SK-N-SH (cell line): ENCODE measurements around the gene NRCAM. TPM values are rescaled to one million over a fixed set of nuclear protein-coding genes. Genes with fewer than 3 reads are reported as not detected.

Experiments used
- CTCF ChIA-PET: fragments of 300-600, 350-600 bp; formaldehyde crosslinking; extraction: SDS; loops from one replicate; lab custom pipeline; 2021; lab: Yijun Ruan, JAX
- POLR2A ChIA-PET: fragments of 350-600 bp; sonication (Branson Sonifier 250); formaldehyde crosslinking; extraction: SDS; loops from one replicate; lab custom pipeline; 2020; ENCODE audit warnings: antibody characterized with exemption, inconsistent platforms; lab: Yijun Ruan, JAX
- DNase-seq: peaks from one replicate; pipeline ENCODE4 v3.0.0; 2012
- H2AFZ ChIP-seq: fragments of 200-600 bp; sonication (generic); 2 replicates; pipeline ENCODE4 v1.8.1; 2016; ENCODE audit warnings: antibody characterized with exemption, mild to moderate bottlenecking, low read depth
- H3F3A ChIP-seq: fragments of 200-600 bp; sonication (generic); replicated peaks from 2 replicates; pipeline ENCODE3; 2016; ENCODE audit warnings: antibody characterized with exemption, mild to moderate bottlenecking; ENCODE audit not compliant: insufficient read depth
- H3K27ac ChIP-seq, 2 experiments: fragments of 200-500 bp in 1 of 2; fragments of 200-600 bp in 1 of 2; sonication (Bioruptor generic) in 1 of 2; sonication (generic), shearing (Covaris generic) in 1 of 2; 2 replicates each; pipeline versions ENCODE4 v1.5.1 to v1.6.1; 2014 to 2016; ENCODE audit warnings: low read depth in 2 of 2, inconsistent platforms in 1 of 2, low read length in 1 of 2, mild to moderate bottlenecking in 1 of 2, mixed read lengths in 1 of 2
- H3K27me3 ChIP-seq: fragments of 200-600 bp; sonication (generic), shearing (Covaris generic); 2 replicates; pipeline ENCODE4 v1.6.1; 2016; ENCODE audit warnings: mixed run types; ENCODE audit not compliant: insufficient read depth
- H3K36me3 ChIP-seq, 2 experiments: fragments of 200-500 bp in 1 of 2; fragments of 200-600 bp in 1 of 2; sonication (Bioruptor generic) in 1 of 2; sonication (generic) in 1 of 2; replicated peaks in 1 of 2; 2 replicates each; pipeline versions ENCODE3 to v1.5.1; 2014 to 2016; ENCODE audit warnings: low read length in 1 of 2, mild to moderate bottlenecking in 1 of 2; ENCODE audit not compliant: insufficient read depth in 2 of 2, control insufficient read depth in 1 of 2
- H3K4me1 ChIP-seq, 2 experiments: fragments of 200-500 bp in 1 of 2; fragments of 200-600 bp in 1 of 2; sonication (Bioruptor generic) in 1 of 2; sonication (generic), shearing (Covaris generic) in 1 of 2; 2 replicates each; pipeline versions ENCODE4 v1.5.1 to v1.6.1; 2014 to 2016; ENCODE audit warnings: low read depth in 1 of 2, low read length in 1 of 2, mixed run types in 1 of 2; ENCODE audit not compliant: insufficient read depth in 2 of 2, control insufficient read depth in 1 of 2
- H3K4me2 ChIP-seq: fragments of 200-600 bp; sonication (generic), shearing (Covaris generic); 2 replicates; pipeline ENCODE4 v1.6.1; 2017; ENCODE audit warnings: mixed run types
- H3K4me3 ChIP-seq, 2 experiments: fragments of 200-500 bp in 1 of 2; fragments of 200-600 bp in 1 of 2; sonication (Bioruptor generic) in 1 of 2; sonication (generic), shearing (Covaris generic) in 1 of 2; 2 replicates each; pipeline versions ENCODE4 v1.5.1 to v1.8.1; 2014 to 2016; ENCODE audit warnings: low read depth in 2 of 2, inconsistent platforms in 1 of 2, low read length in 1 of 2, mild to moderate bottlenecking in 1 of 2, mixed read lengths in 1 of 2, moderate library complexity in 1 of 2
- H3K79me2 ChIP-seq: fragments of 200-600 bp; sonication (generic); 2 replicates; pipeline ENCODE4 v1.8.1; 2017; ENCODE audit warnings: mild to moderate bottlenecking; ENCODE audit not compliant: insufficient read depth
- H3K9ac ChIP-seq: fragments of 200-600 bp; sonication (generic); 2 replicates; pipeline ENCODE4 v1.6.1; 2017; ENCODE audit warnings: mixed run types
- H3K9me2 ChIP-seq: fragments of 200-600 bp; sonication (generic); 2 replicates; pipeline ENCODE4 v1.6.1; 2017; ENCODE audit warnings: mixed run types
- H3K9me3 ChIP-seq: fragments of 200-600 bp; sonication (generic); 2 replicates; pipeline ENCODE4 v1.6.1; 2017; ENCODE audit warnings: mixed run types, mild to moderate bottlenecking, moderate library complexity
- H4K20me1 ChIP-seq: fragments of 200-600 bp; sonication (generic); 2 replicates; pipeline ENCODE4 v1.6.1; 2017; ENCODE audit warnings: mild to moderate bottlenecking, mixed run types; ENCODE audit not compliant: insufficient read depth
- CHD2 ChIP-seq: fragments of 150-350 bp; IDR thresholded peaks from 2 replicates; pipeline ENCODE4 v1.6.1; 2018; ENCODE audit warnings: low read length; ENCODE audit not compliant: partially characterized antibody
- CTCF ChIP-seq: fragments of 200-600 bp; sonication (generic); IDR thresholded peaks from 2 replicates; pipeline ENCODE4 v1.6.1; 2017; ENCODE audit warnings: antibody characterized with exemption, mild to moderate bottlenecking, moderate library complexity
- EP300 ChIP-seq, 2 experiments: IDR thresholded peaks; 2 replicates each; pipeline versions ENCODE4 v1.4.0 to v1.6.1; 2012; ENCODE audit warnings: borderline replicate concordance in 1 of 2, low read depth in 1 of 2, low read length in 1 of 2
- FOSL2 ChIP-seq: IDR thresholded peaks from 2 replicates; pipeline ENCODE4 v1.4.0; 2012; ENCODE audit warnings: low read depth, mild to moderate bottlenecking, moderate library complexity, borderline replicate concordance
- GATA2 ChIP-seq: sonication (generic); formaldehyde crosslinking; IDR thresholded peaks from 2 replicates; pipeline ENCODE4 v1.5.0; 2020; ENCODE audit warnings: mild to moderate bottlenecking, missing genetic modification reagents
- IRF3 ChIP-seq: fragments of 150-350 bp; IDR thresholded peaks from 2 replicates; pipeline ENCODE4 v1.6.1; 2016; ENCODE audit warnings: mild to moderate bottlenecking, low read depth, low read length
- MXI1 ChIP-seq: IDR thresholded peaks from 2 replicates; pipeline ENCODE4 v1.6.1; 2012; ENCODE audit warnings: mild to moderate bottlenecking, low read depth, low read length, improper control_type of control experiment
- NFIC ChIP-seq: IDR thresholded peaks from 2 replicates; pipeline ENCODE4 v1.4.0; 2012; ENCODE audit warnings: borderline replicate concordance
- NRF1 ChIP-seq: IDR thresholded peaks from 2 replicates; pipeline ENCODE4 v1.6.1; 2012; ENCODE audit warnings: low read depth, mild to moderate bottlenecking, low read length
- PBX3 ChIP-seq: IDR thresholded peaks from 2 replicates; pipeline ENCODE4; 2012
- RAD21 ChIP-seq: IDR thresholded peaks from 2 replicates; pipeline ENCODE4 v1.6.1; 2012; ENCODE audit warnings: mild to moderate bottlenecking, low read length
- SIN3A ChIP-seq: IDR thresholded peaks from 2 replicates; pipeline ENCODE4 v1.6.1; 2012; ENCODE audit warnings: low read depth, mild to moderate bottlenecking, low read length, moderate library complexity, borderline replicate concordance
- TAF1 ChIP-seq: IDR thresholded peaks from 2 replicates; pipeline ENCODE4 v1.6.1; 2012; ENCODE audit warnings: low read depth, mild to moderate bottlenecking, low read length, moderate library complexity, borderline replicate concordance
- TEAD4 ChIP-seq: IDR thresholded peaks from 2 replicates; pipeline ENCODE4 v1.4.0; 2012; ENCODE audit warnings: mild to moderate bottlenecking, borderline replicate concordance; ENCODE audit not compliant: insufficient read depth
- USF2 ChIP-seq: fragments of 150-350 bp; IDR thresholded peaks from 2 replicates; pipeline ENCODE4 v1.6.1; 2017; ENCODE audit warnings: antibody characterized with exemption, low read length, low read depth, borderline replicate concordance
- YY1 ChIP-seq: IDR thresholded peaks from 2 replicates; pipeline ENCODE4 v1.4.0; 2012; ENCODE audit warnings: low read depth, mild to moderate bottlenecking
- WGBS: methylation state at CpG from one replicate; pipeline ENCODE4 v1.1.6; 2017; ENCODE audit warnings: low lambda C conversion rate; 5-methylcytosine and 5-hydroxymethylcytosine counted together
- polyA plus RNA-seq, 3 experiments: library from polyadenylated mRNA; depleted of rRNA; stranded (reverse); fragments of >200 nt; gene quantifications; 2 replicates each; pipeline ENCODE4 v1.2.3, GENCODE V29; 2012
- TF ChIP-seq, protein P1 (sequence below): IDR thresholded peaks from 2 replicates; pipeline ENCODE4 v1.6.1; 2012; ENCODE audit warnings: mild to moderate bottlenecking, low read depth, low read length, moderate library complexity
- TF ChIP-seq, protein P2 (sequence below): IDR thresholded peaks from 2 replicates; pipeline ENCODE4 v1.4.0; 2012; ENCODE audit warnings: low read depth
- TF ChIP-seq, protein P3 (sequence below): IDR thresholded peaks from 2 replicates; pipeline ENCODE4 v1.4.0; 2012; ENCODE audit warnings: low read depth, borderline replicate concordance

Gene NRCAM
- polyA plus RNA-seq, 1 of the 3 experiments (the other 2 are of a cell fraction), result 1.1 TPM

- no peaks in the 10 kb centered on the region; the same call in 1 of the 2 replicates for H3K27me3 ChIP-seq
- no peak overlapping the region for H3K27ac ChIP-seq
- no peak for DNase-seq
- 48% methylated on average over 9 of the region's 9 CpGs for WGBS
- H3K9me2 ChIP-seq, result peaks cover 7% of the 10 kb centered on the region
- no peak overlapping the region for H3K9ac ChIP-seq
- H3K4me3 ChIP-seq, result no peak overlapping the region
- H2AFZ ChIP-seq, result no peak overlapping the region
- CTCF ChIA-PET, result interaction anchor here (0.8 to 0.9 kb wide), 2 partner anchors 56 to 108 kb away, joined by 3 read pairs; no protein-coding TSS in a partner anchor
- no peak overlapping the region for H3K4me2 ChIP-seq
- no peaks in the 10 kb centered on the region for H3K79me2 ChIP-seq
- POLR2A ChIA-PET, result no interaction called here
- H3K9me3 ChIP-seq, result no peaks in the 10 kb centered on the region
- H3K4me1 ChIP-seq, result no peaks in the 10 kb centered on the region
- no peaks in the 10 kb centered on the region for H3K36me3 ChIP-seq
- no peaks in the 10 kb centered on the region for H4K20me1 ChIP-seq
- no peaks in the 10 kb centered on the region for H3F3A ChIP-seq
- TF ChIP-seq CTCF (no peak), TAF1 (no peak), USF2 (no peak), NRF1 (no peak), SIN3A (no peak), MXI1 (no peak), RAD21 (no peak), EP300 (IDR thresholded peaks at IDR 0.05; ENCODE audit: borderline replicate concordance in 1 of 2, low read depth in 1 of 2, low read length in 1 of 2) (no peak), FOSL2 (no peak), IRF3 (no peak), PBX3 (no peak), YY1 (no peak), GATA2 (CRISPR knock-in tag) (no peak), CHD2 (no peak), NFIC (no peak), TEAD4 (no peak)
- TF ChIP-seq, protein P1, sequence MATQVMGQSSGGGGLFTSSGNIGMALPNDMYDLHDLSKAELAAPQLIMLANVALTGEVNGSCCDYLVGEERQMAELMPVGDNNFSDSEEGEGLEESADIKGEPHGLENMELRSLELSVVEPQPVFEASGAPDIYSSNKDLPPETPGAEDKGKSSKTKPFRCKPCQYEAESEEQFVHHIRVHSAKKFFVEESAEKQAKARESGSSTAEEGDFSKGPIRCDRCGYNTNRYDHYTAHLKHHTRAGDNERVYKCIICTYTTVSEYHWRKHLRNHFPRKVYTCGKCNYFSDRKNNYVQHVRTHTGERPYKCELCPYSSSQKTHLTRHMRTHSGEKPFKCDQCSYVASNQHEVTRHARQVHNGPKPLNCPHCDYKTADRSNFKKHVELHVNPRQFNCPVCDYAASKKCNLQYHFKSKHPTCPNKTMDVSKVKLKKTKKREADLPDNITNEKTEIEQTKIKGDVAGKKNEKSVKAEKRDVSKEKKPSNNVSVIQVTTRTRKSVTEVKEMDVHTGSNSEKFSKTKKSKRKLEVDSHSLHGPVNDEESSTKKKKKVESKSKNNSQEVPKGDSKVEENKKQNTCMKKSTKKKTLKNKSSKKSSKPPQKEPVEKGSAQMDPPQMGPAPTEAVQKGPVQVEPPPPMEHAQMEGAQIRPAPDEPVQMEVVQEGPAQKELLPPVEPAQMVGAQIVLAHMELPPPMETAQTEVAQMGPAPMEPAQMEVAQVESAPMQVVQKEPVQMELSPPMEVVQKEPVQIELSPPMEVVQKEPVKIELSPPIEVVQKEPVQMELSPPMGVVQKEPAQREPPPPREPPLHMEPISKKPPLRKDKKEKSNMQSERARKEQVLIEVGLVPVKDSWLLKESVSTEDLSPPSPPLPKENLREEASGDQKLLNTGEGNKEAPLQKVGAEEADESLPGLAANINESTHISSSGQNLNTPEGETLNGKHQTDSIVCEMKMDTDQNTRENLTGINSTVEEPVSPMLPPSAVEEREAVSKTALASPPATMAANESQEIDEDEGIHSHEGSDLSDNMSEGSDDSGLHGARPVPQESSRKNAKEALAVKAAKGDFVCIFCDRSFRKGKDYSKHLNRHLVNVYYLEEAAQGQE, result no peak
- TF ChIP-seq, protein P2, sequence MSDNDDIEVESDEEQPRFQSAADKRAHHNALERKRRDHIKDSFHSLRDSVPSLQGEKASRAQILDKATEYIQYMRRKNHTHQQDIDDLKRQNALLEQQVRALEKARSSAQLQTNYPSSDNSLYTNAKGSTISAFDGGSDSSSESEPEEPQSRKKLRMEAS, result no peak
- TF ChIP-seq, protein P3, sequence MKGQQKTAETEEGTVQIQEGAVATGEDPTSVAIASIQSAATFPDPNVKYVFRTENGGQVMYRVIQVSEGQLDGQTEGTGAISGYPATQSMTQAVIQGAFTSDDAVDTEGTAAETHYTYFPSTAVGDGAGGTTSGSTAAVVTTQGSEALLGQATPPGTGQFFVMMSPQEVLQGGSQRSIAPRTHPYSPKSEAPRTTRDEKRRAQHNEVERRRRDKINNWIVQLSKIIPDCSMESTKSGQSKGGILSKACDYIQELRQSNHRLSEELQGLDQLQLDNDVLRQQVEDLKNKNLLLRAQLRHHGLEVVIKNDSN, result no peak
These were observed 110.4 kb downstream of the NRCAM start for GRCh38 chr7:108345710-108346336.
